Measurements from ENCODE around the gene MATN3. TPM values are rescaled to one million over a fixed set of nuclear protein-coding genes. Genes with fewer than 3 reads are reported as not detected.
A peak's percentile ranks its signal among the peaks of the same experiment; 100 is the strongest.

Gene MATN3
- total and polyA plus RNA-seq, 7 donors: 0.32 to 0.82 (median 0.55) TPM; not detected in 2

GRCh38 chr2:19955544-19956422, 56.7 kb downstream of the MATN3 start:
- WGBS, 2 donors: 48 to 63% methylated on average over 6 of the region's 6 CpGs
- TF ChIP-seq, protein P1, sequence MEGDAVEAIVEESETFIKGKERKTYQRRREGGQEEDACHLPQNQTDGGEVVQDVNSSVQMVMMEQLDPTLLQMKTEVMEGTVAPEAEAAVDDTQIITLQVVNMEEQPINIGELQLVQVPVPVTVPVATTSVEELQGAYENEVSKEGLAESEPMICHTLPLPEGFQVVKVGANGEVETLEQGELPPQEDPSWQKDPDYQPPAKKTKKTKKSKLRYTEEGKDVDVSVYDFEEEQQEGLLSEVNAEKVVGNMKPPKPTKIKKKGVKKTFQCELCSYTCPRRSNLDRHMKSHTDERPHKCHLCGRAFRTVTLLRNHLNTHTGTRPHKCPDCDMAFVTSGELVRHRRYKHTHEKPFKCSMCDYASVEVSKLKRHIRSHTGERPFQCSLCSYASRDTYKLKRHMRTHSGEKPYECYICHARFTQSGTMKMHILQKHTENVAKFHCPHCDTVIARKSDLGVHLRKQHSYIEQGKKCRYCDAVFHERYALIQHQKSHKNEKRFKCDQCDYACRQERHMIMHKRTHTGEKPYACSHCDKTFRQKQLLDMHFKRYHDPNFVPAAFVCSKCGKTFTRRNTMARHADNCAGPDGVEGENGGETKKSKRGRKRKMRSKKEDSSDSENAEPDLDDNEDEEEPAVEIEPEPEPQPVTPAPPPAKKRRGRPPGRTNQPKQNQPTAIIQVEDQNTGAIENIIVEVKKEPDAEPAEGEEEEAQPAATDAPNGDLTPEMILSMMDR (IDR thresholded peaks at IDR 0.05): peak in 3 of 4 experiments; percentile 44 to 72 (median 52)
- TF ChIP-seq POLR2A (IDR thresholded peaks at IDR 0.05) (no peak), POLR2AphosphoS5 (IDR thresholded peaks at IDR 0.05) (no peak), EP300 (IDR thresholded peaks at IDR 0.05) (no peak)
- Histone ChIP-seq H3K27ac (no peak overlapping the region), H3K4me1 (no peaks in the 10 kb centered on the region), H3K9me3 (no peaks in the 10 kb centered on the region), H3K36me3 (no peaks in the 10 kb centered on the region), H3K4me3 (no peak overlapping the region), H3K27me3 (no peaks in the 10 kb centered on the region)
- DNase-seq: no peak
- intact Hi-C loops (cut with DNase I): loop anchor here (5.0 kb wide), 1 partner anchor 142 kb away; no protein-coding TSS in a partner anchor

DNA sequence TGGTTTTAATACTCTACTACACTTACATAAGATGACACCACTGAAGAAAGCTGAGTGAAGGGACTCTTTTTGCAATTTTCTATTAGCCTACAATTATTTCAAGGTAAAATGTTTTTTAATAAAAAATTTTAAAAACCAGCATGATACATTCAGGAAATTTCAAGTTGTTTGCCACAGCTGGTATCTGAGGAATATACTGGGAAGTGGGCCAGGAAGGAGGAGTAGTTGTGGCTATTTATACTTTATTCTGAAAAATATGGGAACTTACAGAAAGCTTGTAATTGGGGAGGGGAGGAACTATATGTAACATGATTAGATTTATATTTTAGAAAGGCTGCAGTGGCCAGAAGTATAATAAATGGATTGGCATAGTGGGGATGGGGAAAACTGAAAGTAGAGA, 63.4 kb downstream of the MATN3 start:
- no peak overlapping the region for H3K4me3 ChIP-seq
- H3K4me1 ChIP-seq: peaks cover 0 to 12% (median 4%) of the 10 kb centered on the region in 4 donors
- TF ChIP-seq, protein P1 (IDR thresholded peaks at IDR 0.05): no peak
- no peak for TF ChIP-seq POLR2AphosphoS5 (IDR thresholded peaks at IDR 0.05)
- TF ChIP-seq POLR2A (IDR thresholded peaks at IDR 0.05): no peak
- TF ChIP-seq EP300 (IDR thresholded peaks at IDR 0.05): no peak
- DNase-seq: no peak
- H3K36me3 ChIP-seq: peaks cover 0 to 18% (median 0%) of the 10 kb centered on the region in 4 donors
- no peaks in the 10 kb centered on the region for H3K27me3 ChIP-seq
- H3K27ac ChIP-seq: no peak overlapping the region
- no peaks in the 10 kb centered on the region for H3K9me3 ChIP-seq
- intact Hi-C loops (cut with DNase I): no loop called here

GRCh38 chr2:19947184-19947940, 65.1 kb downstream of the MATN3 start:
- H3K4me1 ChIP-seq: peaks cover 0 to 12% (median 4%) of the 10 kb centered on the region in 4 donors
- H3K9me3 ChIP-seq: no peaks in the 10 kb centered on the region
- peaks cover 0 to 18% (median 0%) of the 10 kb centered on the region in 4 donors for H3K36me3 ChIP-seq
- no peak overlapping the region for H3K4me3 ChIP-seq
- H3K27me3 ChIP-seq: no peaks in the 10 kb centered on the region
- intact Hi-C loops (cut with DNase I): no loop called here
- TF ChIP-seq, protein P1 (IDR thresholded peaks at IDR 0.05): no peak
- TF ChIP-seq POLR2AphosphoS5 (IDR thresholded peaks at IDR 0.05): no peak
- TF ChIP-seq POLR2A (IDR thresholded peaks at IDR 0.05): no peak
- no peak for TF ChIP-seq EP300 (IDR thresholded peaks at IDR 0.05)
- no peak for DNase-seq
- no peak overlapping the region for H3K27ac ChIP-seq
- WGBS, 2 donors: 91 to 92% methylated on average over 4 of the region's 4 CpGs

- no peak overlapping the region for H3K27ac ChIP-seq
- DNase-seq: no peak
- no peak overlapping the region for H3K4me3 ChIP-seq
- 81 to 83% methylated on average over 2 of the region's 2 CpGs for WGBS, 2 donors
- no peaks in the 10 kb centered on the region for H3K27me3 ChIP-seq
- intact Hi-C loops (cut with DNase I): no loop called here
- TF ChIP-seq POLR2A (IDR thresholded peaks at IDR 0.05) (no peak), EP300 (IDR thresholded peaks at IDR 0.05) (no peak), POLR2AphosphoS5 (IDR thresholded peaks at IDR 0.05) (no peak)
- TF ChIP-seq, protein P1 (IDR thresholded peaks at IDR 0.05): no peak
- H3K36me3 ChIP-seq: peaks cover 0 to 14% (median 0%) of the 10 kb centered on the region in 4 donors
- H3K9me3 ChIP-seq: no peaks in the 10 kb centered on the region
- peaks cover 0 to 11% (median 4%) of the 10 kb centered on the region in 4 donors for H3K4me1 ChIP-seq
These were observed 68.1 kb downstream of the MATN3 start for GRCh38 chr2:19944205-19944845.
